Measurements from ENCODE around the gene PTPRT. TPM values are rescaled to one million over a fixed set of nuclear protein-coding genes. Genes with fewer than 3 reads are reported as not detected.
A peak's percentile ranks its signal among the peaks of the same experiment; 100 is the strongest.

Gene PTPRT
- total RNA-seq (2014; rRNA removed; shearing (Covaris generic)) = not detected in 2 replicates
- polyA plus RNA-seq (2015; cell fraction: cytosol; rRNA removed) = not detected in 2 replicates
- polyA plus RNA-seq (2015; cell fraction: nucleus; rRNA removed) = not detected in 2 replicates

GRCh38 chr20:43189554-43190331 lies at the start of gene PTPRT:
TSS of gene PTPRT (minus strand) at chr20:43189906. CDS start at chr20:43189733, 173 bp downstream.
- no peak for DNase-seq (ENCODE audit: low read depth)

- DNase-seq (ENCODE audit: low read depth) = peak; percentile 8
Observed at GRCh38 chr20:43238833-43239232, 49.1 kb upstream of the PTPRT start.

- no peak for DNase-seq (ENCODE audit: low read depth)
Observed at GRCh38 chr20:43238266-43238665, 48.6 kb upstream of the PTPRT start.

- DNase-seq (ENCODE audit: low read depth) = no peak
Observed at GRCh38 chr20:43237651-43238168, 48.0 kb upstream of the PTPRT start.

- no peak for DNase-seq (ENCODE audit: low read depth)
Observed at GRCh38 chr20:43235998-43236397, 46.3 kb upstream of the PTPRT start.

GRCh38 chr20:43231829-43232228 lies 42.1 kb upstream of the PTPRT start:
- DNase-seq (ENCODE audit: low read depth) = no peak

GRCh38 chr20:43229696-43230095 lies 40.0 kb upstream of the PTPRT start:
- no peak for DNase-seq (ENCODE audit: low read depth)

GRCh38 chr20:43220612-43221011 lies 30.9 kb upstream of the PTPRT start:
- DNase-seq (ENCODE audit: low read depth) = peak; percentile 68

GRCh38 chr20:43210901-43211300 lies 21.2 kb upstream of the PTPRT start:
- DNase-seq (ENCODE audit: low read depth) = no peak

- DNase-seq (ENCODE audit: low read depth) = no peak
Observed at GRCh38 chr20:43209831-43210230, 20.1 kb upstream of the PTPRT start.

GRCh38 chr20:43205699-43206098 lies 16.0 kb upstream of the PTPRT start:
- no peak for DNase-seq (ENCODE audit: low read depth)

GRCh38 chr20:43202100-43202499 lies 12.4 kb upstream of the PTPRT start:
- DNase-seq (ENCODE audit: low read depth) = no peak

- no peak for DNase-seq (ENCODE audit: low read depth)
Observed at GRCh38 chr20:43198607-43199006, 8.9 kb upstream of the PTPRT start.

- no peak for DNase-seq (ENCODE audit: low read depth)
Observed at GRCh38 chr20:43196243-43196642, 6.5 kb upstream of the PTPRT start.

- DNase-seq (ENCODE audit: low read depth) = no peak
Observed at GRCh38 chr20:43194137-43194536, 4.4 kb upstream of the PTPRT start.

- DNase-seq (ENCODE audit: low read depth) = no peak
Observed at GRCh38 chr20:43193443-43193842, 3.7 kb upstream of the PTPRT start.

- DNase-seq (ENCODE audit: low read depth) = peak; percentile 10
Observed at GRCh38 chr20:43191946-43192863, 2.5 kb upstream of the PTPRT start.

- no peak for DNase-seq (ENCODE audit: low read depth)
Observed at GRCh38 chr20:43191143-43191542, 1.4 kb upstream of the PTPRT start.

- DNase-seq (ENCODE audit: low read depth) = no peak
Observed at GRCh38 chr20:43190332-43190953, 737 bp upstream of the PTPRT start.

GRCh38 chr20:43188861-43189553 lies 699 bp downstream of the PTPRT start:
- DNase-seq (ENCODE audit: low read depth) = no peak

- no peak for DNase-seq (ENCODE audit: low read depth)
Observed at GRCh38 chr20:43188234-43188653, 1.5 kb downstream of the PTPRT start.
